ENCODE measurements around the gene SEPHS1.

DNA sequence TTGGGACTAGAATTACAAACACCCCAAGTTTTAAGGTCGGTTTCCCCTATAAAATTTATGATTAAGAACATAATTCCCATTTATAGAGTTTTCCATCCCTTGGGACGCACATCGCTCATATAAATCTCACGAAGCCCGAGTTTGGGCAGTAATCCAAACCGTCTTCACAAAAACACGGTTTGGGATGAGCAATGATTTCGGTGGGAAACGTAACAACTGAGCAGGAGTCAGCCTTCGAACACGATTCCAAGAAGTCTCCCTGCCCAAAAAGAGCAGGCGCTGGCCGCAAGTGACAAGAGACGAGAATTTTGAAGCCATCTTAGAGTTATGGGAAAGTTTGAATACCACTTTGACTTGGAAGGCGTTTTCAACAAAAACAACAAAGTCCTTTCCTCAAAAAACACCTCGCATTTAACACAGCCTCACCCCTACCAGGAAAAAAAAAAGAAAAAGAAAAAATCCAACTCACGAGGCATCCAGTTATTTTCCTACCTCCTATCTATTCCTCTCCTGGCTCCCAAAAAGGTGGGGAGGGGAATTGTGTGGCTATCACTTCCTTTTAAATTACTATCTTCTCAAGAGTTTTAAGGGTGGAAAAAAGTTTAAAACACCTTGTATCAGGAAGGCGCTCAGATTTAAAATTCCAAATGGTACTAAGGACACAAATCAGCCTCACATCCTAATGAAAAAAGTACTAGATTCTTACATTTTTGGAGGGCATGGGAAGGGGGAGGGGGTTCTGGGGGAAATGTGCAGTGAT lies 1.6 kb downstream of the SEPHS1 start:
- TF ChIP-seq, protein P1, sequence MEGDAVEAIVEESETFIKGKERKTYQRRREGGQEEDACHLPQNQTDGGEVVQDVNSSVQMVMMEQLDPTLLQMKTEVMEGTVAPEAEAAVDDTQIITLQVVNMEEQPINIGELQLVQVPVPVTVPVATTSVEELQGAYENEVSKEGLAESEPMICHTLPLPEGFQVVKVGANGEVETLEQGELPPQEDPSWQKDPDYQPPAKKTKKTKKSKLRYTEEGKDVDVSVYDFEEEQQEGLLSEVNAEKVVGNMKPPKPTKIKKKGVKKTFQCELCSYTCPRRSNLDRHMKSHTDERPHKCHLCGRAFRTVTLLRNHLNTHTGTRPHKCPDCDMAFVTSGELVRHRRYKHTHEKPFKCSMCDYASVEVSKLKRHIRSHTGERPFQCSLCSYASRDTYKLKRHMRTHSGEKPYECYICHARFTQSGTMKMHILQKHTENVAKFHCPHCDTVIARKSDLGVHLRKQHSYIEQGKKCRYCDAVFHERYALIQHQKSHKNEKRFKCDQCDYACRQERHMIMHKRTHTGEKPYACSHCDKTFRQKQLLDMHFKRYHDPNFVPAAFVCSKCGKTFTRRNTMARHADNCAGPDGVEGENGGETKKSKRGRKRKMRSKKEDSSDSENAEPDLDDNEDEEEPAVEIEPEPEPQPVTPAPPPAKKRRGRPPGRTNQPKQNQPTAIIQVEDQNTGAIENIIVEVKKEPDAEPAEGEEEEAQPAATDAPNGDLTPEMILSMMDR (IDR thresholded peaks at IDR 0.05) = no peak
- TF ChIP-seq GABPA (IDR thresholded peaks at IDR 0.05; ENCODE audit: low read depth) (no peak), MXI1 (IDR thresholded peaks at IDR 0.05; ENCODE audit: low read depth, low read length) (no peak; the same call in 1 of the 2 replicates), FOXM1 (IDR thresholded peaks at IDR 0.05; ENCODE audit: low read depth) (no peak), YY1 (IDR thresholded peaks at IDR 0.05; ENCODE audit: low read depth) (no peak), FOSL2 (IDR thresholded peaks at IDR 0.05; ENCODE audit: borderline replicate concordance, low read depth) (no peak), RAD21 (IDR thresholded peaks at IDR 0.05; ENCODE audit: low read length) (no peak), CHD2 (IDR thresholded peaks at IDR 0.05; ENCODE audit: low read length, partially characterized antibody) (no peak)

All from SK-N-SH (cell line).